GM12874 (cell line): ENCODE measurements around the gene TOLLIP.

Experiments used
- TF ChIP-seq, protein P1 (sequence below): IDR thresholded peaks from 2 replicates; pipeline ENCODE4 v1.5.1; 2011; ENCODE audit warnings: low read depth, mild to moderate bottlenecking, control low read depth, low read length, moderate library complexity; ENCODE audit not compliant: insufficient read depth

The TOLLIP gene

GRCh38 chr11:1279674-1280055 lies 29.8 kb downstream of the TOLLIP start:
- TF ChIP-seq, protein P1, sequence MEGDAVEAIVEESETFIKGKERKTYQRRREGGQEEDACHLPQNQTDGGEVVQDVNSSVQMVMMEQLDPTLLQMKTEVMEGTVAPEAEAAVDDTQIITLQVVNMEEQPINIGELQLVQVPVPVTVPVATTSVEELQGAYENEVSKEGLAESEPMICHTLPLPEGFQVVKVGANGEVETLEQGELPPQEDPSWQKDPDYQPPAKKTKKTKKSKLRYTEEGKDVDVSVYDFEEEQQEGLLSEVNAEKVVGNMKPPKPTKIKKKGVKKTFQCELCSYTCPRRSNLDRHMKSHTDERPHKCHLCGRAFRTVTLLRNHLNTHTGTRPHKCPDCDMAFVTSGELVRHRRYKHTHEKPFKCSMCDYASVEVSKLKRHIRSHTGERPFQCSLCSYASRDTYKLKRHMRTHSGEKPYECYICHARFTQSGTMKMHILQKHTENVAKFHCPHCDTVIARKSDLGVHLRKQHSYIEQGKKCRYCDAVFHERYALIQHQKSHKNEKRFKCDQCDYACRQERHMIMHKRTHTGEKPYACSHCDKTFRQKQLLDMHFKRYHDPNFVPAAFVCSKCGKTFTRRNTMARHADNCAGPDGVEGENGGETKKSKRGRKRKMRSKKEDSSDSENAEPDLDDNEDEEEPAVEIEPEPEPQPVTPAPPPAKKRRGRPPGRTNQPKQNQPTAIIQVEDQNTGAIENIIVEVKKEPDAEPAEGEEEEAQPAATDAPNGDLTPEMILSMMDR = no peak

DNA sequence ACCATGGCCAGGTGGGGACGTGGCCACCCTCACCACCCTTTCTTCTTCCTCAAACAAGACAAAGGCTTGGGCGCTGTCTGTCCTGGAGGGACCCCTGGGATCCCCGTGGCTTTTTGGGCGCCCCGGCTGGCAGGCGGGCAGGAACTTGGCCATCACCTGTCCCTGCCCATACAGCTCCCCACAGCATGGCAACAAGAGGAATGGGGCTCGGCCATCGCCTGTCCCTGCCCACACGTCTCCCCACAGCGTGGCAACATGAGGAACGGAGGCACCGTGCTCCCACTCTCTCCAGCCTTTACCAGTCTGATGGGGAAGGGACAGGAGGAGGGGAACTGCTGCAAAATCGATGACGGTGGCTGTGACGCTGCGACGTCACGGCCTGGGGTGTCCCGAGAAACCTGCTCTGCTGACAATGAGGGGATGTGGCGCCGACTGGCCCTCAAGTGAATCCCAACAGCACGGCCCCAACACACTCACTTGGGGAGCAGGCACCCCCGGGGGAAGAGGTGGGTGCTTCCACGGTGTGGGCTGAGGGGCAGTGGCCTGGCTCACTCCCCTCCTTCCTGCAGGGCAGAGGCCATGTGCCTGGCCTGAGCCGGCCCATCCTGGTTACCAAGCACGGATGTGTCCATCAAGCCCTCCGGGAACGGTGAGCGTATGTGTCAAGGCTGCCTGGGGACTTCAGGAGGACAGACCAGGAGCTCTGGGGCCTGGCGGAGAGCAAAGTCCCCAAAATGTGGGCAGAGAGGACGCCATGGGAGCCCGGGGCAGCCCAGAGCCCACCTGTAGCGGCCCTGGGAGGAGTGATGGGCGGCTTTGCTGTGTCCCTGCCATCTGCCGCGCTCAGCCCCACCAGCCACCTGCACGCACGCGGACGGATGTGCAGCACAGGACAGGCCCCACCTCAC lies 30.4 kb downstream of the TOLLIP start:
- TF ChIP-seq, protein P1 = no peak

GRCh38 chr11:1277936-1278512 lies 31.4 kb downstream of the TOLLIP start:
- TF ChIP-seq, protein P1 = no peak

- TF ChIP-seq, protein P1 = no peak
These were observed 32.4 kb downstream of the TOLLIP start for GRCh38 chr11:1276866-1277615.

DNA sequence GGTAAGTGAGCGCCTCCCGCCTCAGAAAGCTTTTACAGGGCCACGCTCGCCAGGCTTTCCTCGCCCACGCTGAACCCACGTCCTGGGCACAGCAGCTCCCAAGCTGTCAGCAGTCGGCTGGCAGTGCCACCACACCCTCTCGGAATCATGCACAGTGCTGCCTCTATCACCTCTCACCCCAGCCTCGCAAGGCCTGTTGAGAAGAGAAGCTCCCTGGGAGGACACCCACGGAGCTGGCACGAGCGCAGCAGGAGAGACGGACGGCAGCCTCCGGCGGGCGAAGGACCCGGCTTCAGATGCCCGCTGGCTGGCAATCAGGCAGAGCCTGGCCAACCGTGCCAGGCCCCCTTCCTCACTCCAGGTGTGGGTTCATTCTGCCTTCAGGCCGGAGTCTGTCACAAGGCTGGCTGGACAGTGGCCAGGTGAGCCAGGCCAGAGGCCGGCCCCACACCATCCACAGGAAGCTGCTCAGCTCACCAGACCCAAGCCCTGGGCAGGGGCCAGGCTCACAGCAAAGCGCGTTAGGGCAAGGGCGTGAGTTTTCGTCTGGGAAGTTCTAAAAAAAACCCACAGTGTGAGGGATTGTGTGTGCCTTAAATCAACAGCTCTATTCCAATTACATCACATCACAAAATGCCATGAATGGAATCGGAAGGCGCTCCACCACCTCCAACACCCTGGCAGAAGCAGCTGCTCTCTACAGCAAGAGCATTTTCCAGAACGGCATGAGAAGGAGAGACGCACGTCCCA lies 33.2 kb downstream of the TOLLIP start:
- TF ChIP-seq, protein P1 = no peak

DNA sequence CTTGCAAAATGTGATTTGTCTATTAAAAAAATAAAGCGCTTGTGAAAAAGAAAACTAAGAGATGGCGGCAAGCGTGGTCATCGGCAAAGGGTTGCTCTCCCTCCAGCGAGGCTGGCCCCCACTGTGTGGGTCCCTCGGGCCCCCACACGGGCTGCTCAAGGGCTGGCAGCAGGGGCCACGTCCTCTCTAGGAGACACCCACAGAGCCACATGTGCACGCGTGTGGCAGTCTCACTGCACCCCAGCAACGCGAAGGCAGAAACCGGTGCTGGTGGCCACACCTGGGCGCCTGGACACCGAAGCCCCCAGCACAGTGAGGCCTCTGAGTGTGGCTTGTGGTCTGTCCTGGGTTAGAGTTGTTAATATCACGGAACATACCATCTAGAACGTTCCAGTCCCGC lies 34.4 kb downstream of the TOLLIP start:
- TF ChIP-seq, protein P1 = no peak

DNA sequence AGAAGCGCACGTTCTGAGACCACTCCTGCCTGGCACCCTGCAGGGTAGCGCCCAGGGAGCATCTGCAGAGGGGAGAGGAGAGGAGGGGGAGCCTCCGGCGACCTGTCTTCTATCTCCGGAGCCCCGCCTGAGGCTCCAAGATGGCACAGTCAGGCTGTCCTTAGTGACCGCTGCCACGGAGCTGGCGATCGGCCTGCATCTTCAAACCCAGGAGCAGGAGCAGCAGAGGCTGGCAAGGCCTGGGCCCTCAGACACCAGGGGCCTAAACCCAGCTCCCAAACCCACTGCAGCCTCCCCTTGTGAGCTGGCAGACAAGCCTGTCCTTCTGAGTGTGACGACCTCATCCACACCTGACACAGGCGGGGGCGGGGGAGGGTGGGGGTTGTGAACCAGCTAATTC lies 34.9 kb downstream of the TOLLIP start:
- TF ChIP-seq, protein P1 = no peak
